ENCODE results near the gene PIP.
"Not testable (repeated sequence)": the region's sequence is repeated elsewhere in the genome, so short reads cannot be mapped to it uniquely, and the experiment has no call there.

The PIP gene

DNA sequence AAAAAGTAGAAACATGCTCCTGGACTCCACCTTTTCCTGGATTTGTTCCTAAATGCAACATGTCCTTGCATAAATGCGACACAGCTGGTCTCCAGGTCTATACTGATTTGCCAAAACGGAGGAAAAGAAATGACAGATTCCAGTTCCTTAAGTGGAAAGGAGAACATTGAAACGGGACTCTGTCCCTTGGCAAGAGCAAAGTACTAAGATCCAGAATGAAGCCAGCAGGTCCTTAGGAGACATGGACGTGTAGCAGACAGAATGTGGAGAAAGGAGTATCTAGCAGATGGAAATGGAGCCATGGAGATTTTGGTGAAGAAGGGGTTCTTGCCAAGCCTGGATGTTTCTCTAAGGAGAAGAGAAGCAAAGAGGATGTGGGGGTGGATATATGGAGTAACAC, 16.2 kb downstream of the PIP start:
- no peak for DNase-seq (ENCODE audit: low read depth)
- TF ChIP-seq, protein P1, sequence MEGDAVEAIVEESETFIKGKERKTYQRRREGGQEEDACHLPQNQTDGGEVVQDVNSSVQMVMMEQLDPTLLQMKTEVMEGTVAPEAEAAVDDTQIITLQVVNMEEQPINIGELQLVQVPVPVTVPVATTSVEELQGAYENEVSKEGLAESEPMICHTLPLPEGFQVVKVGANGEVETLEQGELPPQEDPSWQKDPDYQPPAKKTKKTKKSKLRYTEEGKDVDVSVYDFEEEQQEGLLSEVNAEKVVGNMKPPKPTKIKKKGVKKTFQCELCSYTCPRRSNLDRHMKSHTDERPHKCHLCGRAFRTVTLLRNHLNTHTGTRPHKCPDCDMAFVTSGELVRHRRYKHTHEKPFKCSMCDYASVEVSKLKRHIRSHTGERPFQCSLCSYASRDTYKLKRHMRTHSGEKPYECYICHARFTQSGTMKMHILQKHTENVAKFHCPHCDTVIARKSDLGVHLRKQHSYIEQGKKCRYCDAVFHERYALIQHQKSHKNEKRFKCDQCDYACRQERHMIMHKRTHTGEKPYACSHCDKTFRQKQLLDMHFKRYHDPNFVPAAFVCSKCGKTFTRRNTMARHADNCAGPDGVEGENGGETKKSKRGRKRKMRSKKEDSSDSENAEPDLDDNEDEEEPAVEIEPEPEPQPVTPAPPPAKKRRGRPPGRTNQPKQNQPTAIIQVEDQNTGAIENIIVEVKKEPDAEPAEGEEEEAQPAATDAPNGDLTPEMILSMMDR (IDR thresholded peaks at IDR 0.05; ENCODE audit: insufficient read depth, low read depth, low read length, missing control alignments): no peak
- no peak overlapping the region for H3K4me3 ChIP-seq (ENCODE audit: low read depth, low read length)

DNA sequence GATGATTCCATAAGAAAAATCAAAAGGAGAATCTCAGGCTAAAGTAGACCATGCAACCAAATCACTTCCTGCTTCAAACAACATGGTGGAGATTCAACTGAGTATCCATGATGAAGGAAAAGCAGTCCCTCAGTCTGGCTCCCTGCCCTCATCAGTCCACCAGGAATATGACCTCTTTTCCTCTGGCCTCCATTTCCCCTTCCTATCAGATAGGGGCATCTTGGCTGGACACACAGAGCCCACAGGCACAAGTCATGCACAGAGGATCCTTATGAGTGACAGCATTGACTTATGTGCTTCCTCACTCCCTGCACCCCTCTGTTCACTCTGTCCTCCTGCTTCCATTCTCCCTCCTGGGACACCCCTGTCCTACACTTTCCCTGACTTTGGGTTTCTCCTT, 16.8 kb downstream of the PIP start:
- TF ChIP-seq, protein P1 (IDR thresholded peaks at IDR 0.05; ENCODE audit: insufficient read depth, low read depth, low read length, missing control alignments): no peak
- H3K4me3 ChIP-seq (ENCODE audit: low read depth, low read length): no peak overlapping the region
- DNase-seq (ENCODE audit: low read depth): no peak

DNA sequence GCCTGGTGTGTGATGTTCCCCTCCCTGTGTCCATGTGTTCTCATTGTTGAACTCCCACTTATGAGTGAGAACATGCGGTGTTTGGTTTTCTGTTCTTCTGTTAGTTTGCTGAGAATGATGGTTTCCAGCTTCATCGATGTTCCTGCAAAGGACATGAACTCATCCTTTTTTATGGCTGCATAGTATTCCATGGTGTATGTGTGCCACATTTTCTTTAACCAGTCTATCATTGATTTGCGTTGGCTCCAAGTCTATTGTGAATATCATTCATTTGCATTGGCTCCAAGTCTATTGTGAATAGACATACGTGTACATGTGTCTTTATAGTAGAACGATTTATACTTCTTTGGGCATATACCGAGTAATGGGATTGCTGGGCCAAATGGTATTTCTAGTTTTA, 18.8 kb downstream of the PIP start:
- H3K4me3 ChIP-seq (ENCODE audit: low read depth, low read length): not testable (repeated sequence)

DNA sequence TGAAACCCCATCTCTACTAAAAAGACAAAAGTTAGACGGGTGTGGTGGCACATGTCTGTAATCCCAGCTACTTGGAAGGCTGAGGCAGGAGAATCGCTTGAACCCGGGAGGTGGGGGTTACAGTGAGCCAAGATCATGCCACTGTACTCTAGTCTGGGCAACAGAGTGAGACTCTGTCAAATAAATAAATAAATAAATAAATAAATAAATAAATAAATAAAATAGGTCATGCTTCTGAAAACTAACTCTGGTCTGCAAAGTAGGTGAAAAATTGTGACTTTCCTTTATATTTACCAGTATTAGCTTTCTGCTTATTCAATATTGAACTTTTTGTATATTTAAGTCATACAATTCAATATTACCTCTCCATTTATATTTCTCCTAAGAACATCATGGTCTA, 26.7 kb downstream of the PIP start:
- H3K4me3 ChIP-seq (ENCODE audit: low read depth, low read length); DNase-seq (ENCODE audit: low read depth): not testable (repeated sequence)

More for the DNA sequence above, 18.8 kb downstream of the PIP start:
- not testable (repeated sequence) for DNase-seq (ENCODE audit: low read depth)

DNA sequence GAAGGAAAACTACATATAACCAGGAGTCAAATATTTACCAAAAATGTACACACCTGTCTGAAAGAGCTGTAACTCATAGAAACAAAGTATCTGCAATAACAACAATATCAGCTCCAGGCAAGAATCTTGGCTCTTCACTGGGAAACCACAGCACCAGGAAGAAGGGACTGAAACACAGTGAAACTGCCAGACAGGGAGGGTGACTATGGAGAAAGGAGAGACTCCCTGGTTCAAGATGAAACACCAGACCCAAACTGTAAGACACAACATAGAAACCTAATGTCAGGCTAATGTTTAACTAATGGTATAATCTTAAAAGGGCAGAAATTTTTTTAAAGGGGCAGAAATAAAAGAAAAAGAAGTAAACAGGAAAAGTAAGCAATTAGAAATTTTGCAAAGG, 39.8 kb downstream of the PIP start:
- no peak overlapping the region for H3K4me3 ChIP-seq (ENCODE audit: low read depth, low read length)
- DNase-seq (ENCODE audit: low read depth): no peak
- TF ChIP-seq, protein P1 (IDR thresholded peaks at IDR 0.05; ENCODE audit: insufficient read depth, low read depth, low read length, missing control alignments): no peak

DNA sequence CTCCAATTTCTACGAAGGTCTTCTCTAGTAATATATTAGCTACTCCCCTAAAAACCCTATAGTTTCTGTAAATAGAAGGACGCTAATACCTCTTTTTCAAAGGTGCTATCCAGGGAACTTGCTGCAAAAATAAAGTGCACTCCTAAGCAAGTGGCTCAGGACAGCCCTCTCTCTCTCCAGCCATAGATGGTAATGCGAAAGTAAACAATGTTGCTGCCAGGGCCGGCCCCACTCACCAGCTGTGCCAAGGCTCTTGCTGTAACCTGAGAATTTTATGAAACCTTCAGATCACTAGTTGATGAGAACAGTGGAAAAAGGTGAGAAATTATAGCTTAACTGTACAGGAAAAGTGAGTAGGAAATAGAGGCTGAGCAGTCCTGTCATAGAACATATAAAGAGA, 40.5 kb downstream of the PIP start:
- no peak for DNase-seq (ENCODE audit: low read depth)
- H3K4me3 ChIP-seq (ENCODE audit: low read depth, low read length): no peak overlapping the region
- TF ChIP-seq, protein P1 (IDR thresholded peaks at IDR 0.05; ENCODE audit: insufficient read depth, low read depth, low read length, missing control alignments): no peak

DNA sequence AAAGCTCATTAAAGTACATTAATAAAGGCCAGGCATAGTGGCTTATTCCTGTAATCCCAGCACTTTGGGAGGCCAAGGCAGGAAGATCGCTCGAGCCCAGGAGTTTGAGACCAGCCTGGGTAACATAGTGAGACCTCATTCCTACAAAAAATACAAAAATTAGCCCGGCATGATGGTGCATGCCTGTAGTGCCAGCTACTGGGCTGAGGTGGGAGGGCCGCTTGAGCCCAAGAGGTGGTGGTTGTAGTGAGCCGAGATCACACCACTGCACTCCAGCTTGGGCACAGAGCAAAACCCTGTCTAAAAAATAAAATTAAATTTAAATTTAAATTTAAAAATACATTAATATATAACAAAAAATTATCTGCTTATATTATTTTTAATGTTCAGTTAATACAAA, 44.3 kb downstream of the PIP start:
- TF ChIP-seq, protein P1 (IDR thresholded peaks at IDR 0.05; ENCODE audit: insufficient read depth, low read depth, low read length, missing control alignments): no peak
- DNase-seq (ENCODE audit: low read depth): no peak
- H3K4me3 ChIP-seq (ENCODE audit: low read depth, low read length): no peak overlapping the region

DNA sequence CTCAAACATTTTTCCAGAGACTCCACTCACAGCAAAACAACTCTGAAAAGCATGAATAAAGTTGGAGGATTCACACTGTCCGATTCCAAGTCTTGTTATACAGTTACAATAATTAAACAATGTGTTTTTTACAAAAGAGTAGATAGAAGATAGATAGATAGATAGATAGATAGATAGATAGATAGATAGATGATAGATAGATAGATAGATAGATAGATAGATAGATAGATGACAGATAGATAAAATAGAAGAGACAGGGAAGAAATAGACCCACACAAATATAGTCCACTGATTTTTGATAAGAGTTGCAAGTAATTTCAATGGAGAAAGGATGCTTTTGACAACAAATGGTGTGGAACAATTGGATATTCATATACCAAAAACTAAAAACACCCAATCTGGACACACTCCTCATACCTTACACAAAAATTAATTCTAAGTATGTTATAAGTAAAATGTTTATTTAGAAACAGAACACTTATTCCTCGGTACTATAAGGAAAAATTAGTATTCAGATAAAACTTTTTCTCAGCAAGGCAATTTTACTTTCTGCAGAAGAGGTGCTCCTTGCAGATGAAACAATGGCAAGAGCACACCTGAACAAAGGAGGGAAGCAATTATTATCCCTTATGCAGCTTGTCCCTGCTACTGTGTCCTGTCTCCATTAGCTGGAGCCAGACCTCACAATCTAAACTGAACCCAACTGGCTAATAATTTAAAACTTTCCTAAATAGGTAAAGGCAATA, 45.7 kb downstream of the PIP start:
- H3K4me3 ChIP-seq (ENCODE audit: low read depth, low read length): no peak overlapping the region
- DNase-seq (ENCODE audit: low read depth): no peak
- TF ChIP-seq, protein P1 (IDR thresholded peaks at IDR 0.05; ENCODE audit: insufficient read depth, low read depth, low read length, missing control alignments): no peak

DNA sequence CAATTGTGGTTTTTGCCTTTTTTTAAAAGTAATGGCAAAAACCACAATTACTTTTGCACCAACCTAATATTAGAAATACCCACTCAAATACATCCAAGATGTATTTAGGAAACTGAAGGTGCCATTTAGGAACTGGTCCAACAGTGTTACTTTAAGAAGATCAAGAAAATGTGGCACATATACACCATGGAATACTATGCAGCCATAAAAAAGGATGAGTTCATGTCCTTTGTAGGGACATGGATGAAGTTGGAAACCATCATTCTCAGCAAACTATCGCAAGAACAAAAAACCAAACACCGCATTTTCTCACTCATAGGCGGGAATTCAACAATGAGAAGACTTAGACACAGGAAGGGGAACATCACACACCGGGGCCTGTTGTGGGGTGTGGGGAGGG, 48.9 kb downstream of the PIP start:
- not testable (repeated sequence) for H3K4me3 ChIP-seq (ENCODE audit: low read depth, low read length); DNase-seq (ENCODE audit: low read depth)
